Measurements from ENCODE around the gene HSCB.
"Not testable (repeated sequence)": the region's sequence is repeated elsewhere in the genome, so short reads cannot be mapped to it uniquely, and the experiment has no call there.

Gene HSCB

GRCh38 chr22:28728002-28728401 is 13.8 kb upstream of the HSCB start:
- H3K4me3 Mint-ChIP-seq: no peak overlapping the region
- peaks cover 41% of the 10 kb centered on the region for H3K36me3 Mint-ChIP-seq (ENCODE audit: low read depth)
- H3K27me3 Mint-ChIP-seq (ENCODE audit: low read depth): no peaks in the 10 kb centered on the region

GRCh38 chr22:28728621-28729313 is 13.1 kb upstream of the HSCB start:
- Mint-ChIP-seq H3K27me3 (ENCODE audit: low read depth) (no peaks in the 10 kb centered on the region), H3K36me3 (ENCODE audit: low read depth) (peaks cover 43% of the 10 kb centered on the region), H3K4me3 (no peak overlapping the region), H3K27ac (no peak overlapping the region), H3K9me3 (no peaks in the 10 kb centered on the region), H3K4me1 (ENCODE audit: low read depth) (peaks cover 2% of the 10 kb centered on the region)

More at GRCh38 chr22:28728002-28728401, 13.8 kb upstream of the HSCB start:
- Mint-ChIP-seq H3K4me1 (ENCODE audit: low read depth) (peaks cover 2% of the 10 kb centered on the region), H3K27ac (no peak overlapping the region), H3K9me3 (no peaks in the 10 kb centered on the region)

DNA sequence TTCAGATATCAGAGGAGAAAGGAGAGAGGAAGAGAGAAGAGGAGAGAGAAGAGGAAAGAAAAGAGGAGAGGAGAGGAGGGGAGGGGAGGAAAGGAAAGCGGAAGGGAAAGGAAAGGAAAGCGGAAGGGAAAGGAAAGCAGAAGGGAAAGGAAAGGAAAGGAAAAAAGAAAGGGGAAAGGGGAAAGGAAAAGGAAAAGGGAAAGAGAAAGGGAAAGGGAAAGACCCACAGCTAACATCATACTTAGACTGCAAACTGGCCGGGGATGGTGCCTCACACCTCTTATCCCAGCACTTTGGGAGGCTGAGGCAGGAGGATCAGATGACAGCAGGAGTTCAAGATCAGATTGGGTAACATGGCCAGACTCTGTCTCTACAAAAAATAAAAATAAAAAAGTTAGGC is 11.7 kb upstream of the HSCB start:
- H3K27me3 Mint-ChIP-seq (ENCODE audit: low read depth): no peaks in the 10 kb centered on the region
- H3K4me1 Mint-ChIP-seq (ENCODE audit: low read depth): peaks cover 3% of the 10 kb centered on the region
- H3K9me3 Mint-ChIP-seq: no peaks in the 10 kb centered on the region
- H3K4me3 Mint-ChIP-seq: no peak overlapping the region
- H3K36me3 Mint-ChIP-seq (ENCODE audit: low read depth): peaks cover 39% of the 10 kb centered on the region
- H3K27ac Mint-ChIP-seq: no peak overlapping the region

- Mint-ChIP-seq H3K9me3 (no peaks in the 10 kb centered on the region), H3K4me1 (ENCODE audit: low read depth) (peaks cover 13% of the 10 kb centered on the region), H3K4me3 (no peak overlapping the region), H3K27me3 (ENCODE audit: low read depth) (no peaks in the 10 kb centered on the region), H3K27ac (no peak overlapping the region), H3K36me3 (ENCODE audit: low read depth) (peaks cover 31% of the 10 kb centered on the region)
These were observed 7.4 kb upstream of the HSCB start for GRCh38 chr22:28734393-28734792.

DNA sequence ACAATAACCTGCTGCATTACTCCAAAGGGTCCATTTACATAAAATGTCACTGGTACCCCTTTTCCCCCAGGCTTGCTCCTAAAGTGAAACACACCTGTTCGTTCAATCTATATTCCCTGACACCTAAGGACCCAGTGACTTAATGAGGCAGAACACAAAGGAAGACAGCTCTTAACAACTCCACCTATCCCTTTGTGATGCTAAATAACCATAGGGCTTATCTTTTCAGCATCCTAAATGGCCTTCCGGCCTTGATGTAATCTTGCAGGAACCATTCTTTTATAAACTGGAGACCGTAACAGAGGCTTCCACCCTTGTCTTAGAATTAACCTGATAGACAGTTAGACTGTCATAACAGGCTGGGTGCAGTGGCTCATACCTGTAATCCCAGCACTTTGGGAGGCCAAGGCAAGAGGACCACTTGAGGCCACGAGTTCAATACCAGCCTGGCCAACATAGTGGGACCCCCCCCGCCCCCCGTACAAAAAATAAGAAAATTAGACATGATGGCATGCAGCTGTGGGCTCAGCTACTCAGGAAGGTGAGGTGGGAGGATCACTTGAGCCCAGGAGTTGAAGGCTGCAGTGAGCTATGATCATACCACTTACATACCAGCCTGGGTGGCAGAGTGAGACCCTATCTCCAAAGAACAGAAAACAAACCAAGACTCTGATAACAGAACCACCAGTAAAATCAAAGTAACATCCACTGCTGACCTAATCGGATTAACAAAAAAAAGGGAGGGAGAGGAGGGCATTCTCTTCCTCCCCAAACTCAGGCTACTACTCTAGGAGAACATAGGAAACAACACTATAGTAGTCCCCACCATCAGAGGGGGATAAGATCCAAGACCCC is 5.3 kb upstream of the HSCB start:
- peaks cover 29% of the 10 kb centered on the region for H3K36me3 Mint-ChIP-seq (ENCODE audit: low read depth)
- no peaks in the 10 kb centered on the region for H3K9me3 Mint-ChIP-seq
- no peaks in the 10 kb centered on the region for H3K27me3 Mint-ChIP-seq (ENCODE audit: low read depth)
- H3K4me3 Mint-ChIP-seq: no peak overlapping the region
- no peak overlapping the region for H3K27ac Mint-ChIP-seq
- H3K4me1 Mint-ChIP-seq (ENCODE audit: low read depth): peaks cover 22% of the 10 kb centered on the region

GRCh38 chr22:28737701-28738100 is 4.1 kb upstream of the HSCB start:
- Mint-ChIP-seq H3K4me1 (ENCODE audit: low read depth) (peaks cover 29% of the 10 kb centered on the region), H3K27me3 (ENCODE audit: low read depth) (no peaks in the 10 kb centered on the region), H3K36me3 (ENCODE audit: low read depth) (peaks cover 29% of the 10 kb centered on the region), H3K27ac (no peak overlapping the region), H3K4me3 (no peak overlapping the region), H3K9me3 (no peaks in the 10 kb centered on the region)

GRCh38 chr22:28738876-28739275 is 3.0 kb upstream of the HSCB start:
- peak overlapping the region; percentile 26 for H3K4me3 Mint-ChIP-seq
- peaks cover 40% of the 10 kb centered on the region for H3K4me1 Mint-ChIP-seq (ENCODE audit: low read depth)
- not testable (repeated sequence) for H3K27ac Mint-ChIP-seq; H3K27me3 Mint-ChIP-seq (ENCODE audit: low read depth); H3K9me3 Mint-ChIP-seq
- H3K36me3 Mint-ChIP-seq (ENCODE audit: low read depth): peaks cover 26% of the 10 kb centered on the region

DNA sequence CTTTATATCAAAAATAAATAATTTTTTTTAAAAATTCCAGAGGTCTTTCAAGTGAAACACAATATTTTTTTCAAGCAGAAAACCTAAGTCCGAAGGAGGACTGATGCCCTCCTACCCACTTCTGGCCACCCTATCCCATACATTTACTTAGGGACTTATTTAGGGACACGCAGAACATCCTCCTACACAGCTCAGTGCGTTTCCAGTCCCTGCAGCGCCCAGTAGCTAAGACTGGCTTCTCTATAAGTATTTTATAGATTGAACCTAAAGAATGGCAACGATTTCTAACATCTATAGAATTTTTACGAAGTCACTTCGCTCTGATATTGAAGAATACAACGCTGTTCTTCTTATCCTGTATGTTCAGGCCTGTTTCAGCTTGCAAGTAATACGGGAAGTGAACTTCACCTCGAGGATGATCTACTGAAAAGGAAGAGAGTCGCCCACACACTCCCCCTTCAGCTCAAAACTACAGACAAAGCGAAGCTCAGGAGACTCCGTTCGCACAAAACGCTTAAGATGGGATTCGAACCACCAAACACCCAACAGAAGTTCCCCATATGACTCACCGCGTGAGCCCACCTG is 547 bp upstream of the HSCB start:
- no peaks in the 10 kb centered on the region for H3K27me3 Mint-ChIP-seq (ENCODE audit: low read depth)
- H3K9me3 Mint-ChIP-seq: no peaks in the 10 kb centered on the region
- H3K4me1 Mint-ChIP-seq (ENCODE audit: low read depth): peaks cover 43% of the 10 kb centered on the region
- H3K27ac Mint-ChIP-seq: peak overlapping the region; percentile 90
- H3K36me3 Mint-ChIP-seq (ENCODE audit: low read depth): peaks cover 30% of the 10 kb centered on the region
- H3K4me3 Mint-ChIP-seq: peak overlapping the region; percentile 93

GRCh38 chr22:28742562-28742962 is 723 bp downstream of the HSCB start:
- peak overlapping the region; percentile 90 for H3K27ac Mint-ChIP-seq
- H3K27me3 Mint-ChIP-seq (ENCODE audit: low read depth): no peaks in the 10 kb centered on the region
- no peaks in the 10 kb centered on the region for H3K9me3 Mint-ChIP-seq
- peaks cover 31% of the 10 kb centered on the region for H3K36me3 Mint-ChIP-seq (ENCODE audit: low read depth)
- peaks cover 40% of the 10 kb centered on the region for H3K4me1 Mint-ChIP-seq (ENCODE audit: low read depth)
- H3K4me3 Mint-ChIP-seq: peak overlapping the region; percentile 93

DNA sequence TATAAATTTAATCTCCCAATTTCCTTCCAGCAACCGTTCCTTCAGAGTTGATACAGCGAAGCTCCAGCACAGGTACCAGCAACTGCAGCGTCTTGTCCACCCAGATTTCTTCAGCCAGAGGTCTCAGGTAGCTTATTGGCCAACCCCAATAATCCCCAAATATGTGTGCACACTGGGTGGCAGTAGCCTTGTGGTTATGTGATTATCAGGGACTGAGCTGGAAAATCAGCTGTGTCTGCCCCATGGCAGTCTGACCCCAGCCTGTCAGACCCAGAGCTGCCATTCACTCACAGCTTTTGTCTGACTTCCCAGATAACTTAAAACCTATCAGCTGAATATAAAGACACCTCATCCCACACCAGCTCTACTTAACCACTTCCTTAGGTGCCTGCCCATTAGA is 2.0 kb downstream of the HSCB start:
- Mint-ChIP-seq H3K9me3 (no peaks in the 10 kb centered on the region), H3K4me1 (ENCODE audit: low read depth) (peaks cover 35% of the 10 kb centered on the region), H3K4me3 (peak overlapping the region; percentile 93), H3K27me3 (ENCODE audit: low read depth) (no peaks in the 10 kb centered on the region), H3K36me3 (ENCODE audit: low read depth) (peaks cover 27% of the 10 kb centered on the region), H3K27ac (peak overlapping the region; percentile 90)

GRCh38 chr22:28750471-28750881 is 8.6 kb downstream of the HSCB start:
- peaks cover 22% of the 10 kb centered on the region for H3K36me3 Mint-ChIP-seq (ENCODE audit: low read depth)
- no peak overlapping the region for H3K4me3 Mint-ChIP-seq
- H3K4me1 Mint-ChIP-seq (ENCODE audit: low read depth): peaks cover 8% of the 10 kb centered on the region
- no peaks in the 10 kb centered on the region for H3K27me3 Mint-ChIP-seq (ENCODE audit: low read depth)
- no peaks in the 10 kb centered on the region for H3K9me3 Mint-ChIP-seq
- no peak overlapping the region for H3K27ac Mint-ChIP-seq

DNA sequence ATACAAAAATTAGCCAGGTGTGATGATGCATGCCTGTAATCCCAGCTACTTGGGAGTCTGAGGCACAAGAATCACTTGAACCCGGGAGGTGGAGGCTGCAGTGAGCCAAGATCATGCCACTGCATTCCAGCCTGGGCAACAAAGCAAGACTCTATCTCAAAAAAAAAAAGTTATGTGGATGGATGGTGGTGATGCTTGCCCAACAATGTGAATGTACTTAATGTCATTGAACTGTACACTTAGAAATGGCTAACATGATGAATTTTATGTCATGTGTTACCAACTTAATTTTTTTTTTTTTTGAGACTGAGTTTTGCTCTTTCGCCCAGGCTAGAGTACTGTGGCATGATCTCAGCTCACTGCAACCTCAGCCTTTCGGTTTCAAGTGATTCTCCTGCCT is 12.7 kb downstream of the HSCB start:
- H3K27me3 Mint-ChIP-seq (ENCODE audit: low read depth); H3K36me3 Mint-ChIP-seq (ENCODE audit: low read depth); H3K4me1 Mint-ChIP-seq (ENCODE audit: low read depth); H3K27ac Mint-ChIP-seq; H3K4me3 Mint-ChIP-seq; H3K9me3 Mint-ChIP-seq: not testable (repeated sequence)

- H3K36me3 Mint-ChIP-seq (ENCODE audit: low read depth): peaks cover 2% of the 10 kb centered on the region
- peaks cover 4% of the 10 kb centered on the region for H3K27me3 Mint-ChIP-seq (ENCODE audit: low read depth)
- no peak overlapping the region for H3K27ac Mint-ChIP-seq
- peaks cover 5% of the 10 kb centered on the region for H3K4me1 Mint-ChIP-seq (ENCODE audit: low read depth)
- no peak overlapping the region for H3K4me3 Mint-ChIP-seq
- no peaks in the 10 kb centered on the region for H3K9me3 Mint-ChIP-seq
These were observed 18.2 kb downstream of the HSCB start for GRCh38 chr22:28759861-28760560.

GRCh38 chr22:28761449-28761755 is 19.6 kb downstream of the HSCB start:
- Mint-ChIP-seq H3K27me3 (ENCODE audit: low read depth) (peaks cover 6% of the 10 kb centered on the region), H3K4me1 (ENCODE audit: low read depth) (peaks cover 5% of the 10 kb centered on the region), H3K36me3 (ENCODE audit: low read depth) (peaks cover 2% of the 10 kb centered on the region), H3K4me3 (no peak overlapping the region), H3K27ac (no peak overlapping the region), H3K9me3 (no peaks in the 10 kb centered on the region)

Data from T-helper 1 cell treated with Interleukin-12 subunit alpha and Interleukin-12 subunit beta and Interleukin-4 antibody, amounts not matched to agents 30 μg/mL and 1 μg/mL, for 36 hours (primary cell).